ENCODE measurements around the gene NRDC.

The NRDC gene

DNA sequence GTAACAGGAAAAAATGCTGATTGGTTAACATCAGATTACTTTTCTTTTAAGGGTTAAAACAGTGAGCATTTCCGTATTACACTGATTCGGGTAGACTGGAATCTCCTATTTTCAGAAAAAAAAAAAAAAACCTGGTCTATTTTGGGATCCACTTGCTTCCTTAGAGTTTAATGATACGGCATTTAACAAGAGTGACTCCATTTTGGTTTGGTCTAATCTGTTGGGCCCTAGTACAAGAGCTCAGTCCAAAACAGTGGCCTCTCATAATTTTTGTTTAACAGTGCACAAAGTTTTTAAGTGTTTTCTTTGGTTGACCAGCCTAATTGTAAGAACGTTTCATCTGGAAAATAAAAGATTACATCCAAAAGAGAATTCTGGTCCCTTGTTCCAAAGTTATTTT lies 120.2 kb downstream of the NRDC start:
- no peak for DNase-seq (ENCODE audit: low spot score)

DNA sequence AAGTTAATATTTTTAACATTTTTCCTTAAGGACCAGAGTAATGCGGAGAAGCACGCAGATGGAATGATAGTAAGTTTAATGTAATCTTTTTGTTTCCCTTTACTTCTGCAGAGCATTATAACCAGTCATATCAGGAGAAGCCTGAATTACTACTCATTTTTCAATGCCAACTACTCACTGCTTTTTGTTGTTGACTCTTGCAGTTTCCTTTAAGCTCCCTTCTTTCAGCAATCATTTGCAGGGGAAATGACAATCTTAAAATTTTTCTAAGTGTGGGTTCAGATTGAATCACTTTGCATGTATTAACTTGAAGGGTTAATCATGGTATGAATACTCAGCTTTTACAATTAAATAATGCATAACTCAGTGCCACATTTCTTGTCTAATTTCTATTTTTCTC lies 122.2 kb downstream of the NRDC start:
- no peak for DNase-seq (ENCODE audit: low spot score)

DNA sequence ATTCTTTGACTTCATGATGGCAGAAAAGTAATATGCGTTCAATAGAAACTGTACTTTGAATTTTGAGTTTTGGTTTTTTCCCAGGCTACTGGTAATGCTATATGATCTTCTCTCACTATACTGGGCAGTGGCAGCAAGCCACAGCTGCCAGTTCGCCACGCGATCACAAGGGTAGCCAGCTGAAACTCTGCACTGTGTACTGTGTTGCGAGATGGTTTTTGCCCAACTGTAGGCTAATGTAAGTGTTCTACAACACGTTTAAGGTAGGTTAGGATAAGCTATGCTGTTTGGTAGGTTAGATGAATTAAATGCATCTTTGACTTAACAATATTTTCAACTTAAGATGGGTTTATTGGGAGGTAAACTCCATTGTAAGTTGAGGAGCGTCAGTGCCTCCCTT lies 123.1 kb downstream of the NRDC start:
- DNase-seq (ENCODE audit: low spot score) = no peak

DNA sequence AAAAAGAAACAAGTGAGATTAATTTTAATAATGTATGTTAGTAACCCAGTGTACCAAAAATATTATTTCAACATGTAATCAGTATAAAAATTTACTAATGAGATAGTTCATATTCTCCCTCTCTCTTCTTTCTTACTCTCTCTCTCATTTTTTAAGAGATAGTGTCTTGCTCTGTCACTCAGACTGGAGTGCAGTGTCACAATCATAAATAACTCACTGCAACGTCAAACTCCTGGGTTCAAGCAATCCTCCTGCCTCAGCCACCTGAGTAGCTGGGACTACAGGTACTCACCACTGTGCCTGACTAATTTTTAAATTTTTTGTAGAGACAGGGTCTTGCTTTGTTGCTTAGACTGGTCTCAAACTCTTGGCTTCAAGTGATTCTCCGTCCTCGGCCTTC lies 123.9 kb downstream of the NRDC start:
- DNase-seq (ENCODE audit: low spot score) = no peak

DNA sequence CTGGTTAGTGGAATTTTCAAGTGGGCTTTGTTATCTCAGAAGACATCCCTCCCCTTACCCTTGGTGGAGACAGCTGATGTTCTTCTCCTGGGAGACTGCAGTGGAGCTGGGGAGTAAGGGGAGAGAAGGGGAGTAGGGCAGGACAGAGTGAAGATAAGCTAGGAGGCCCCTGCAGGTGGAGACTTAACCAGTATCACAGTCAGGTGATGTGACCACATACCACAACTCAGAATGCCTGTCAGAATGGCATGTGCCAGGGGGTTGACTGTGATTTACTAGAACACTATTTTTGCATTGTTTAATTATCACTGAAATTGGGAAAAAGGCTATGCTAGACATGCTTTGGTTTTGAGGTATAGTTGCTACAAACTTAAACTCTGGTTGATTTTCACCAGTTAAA lies 124.6 kb downstream of the NRDC start:
- no peak for DNase-seq (ENCODE audit: low spot score)

DNA sequence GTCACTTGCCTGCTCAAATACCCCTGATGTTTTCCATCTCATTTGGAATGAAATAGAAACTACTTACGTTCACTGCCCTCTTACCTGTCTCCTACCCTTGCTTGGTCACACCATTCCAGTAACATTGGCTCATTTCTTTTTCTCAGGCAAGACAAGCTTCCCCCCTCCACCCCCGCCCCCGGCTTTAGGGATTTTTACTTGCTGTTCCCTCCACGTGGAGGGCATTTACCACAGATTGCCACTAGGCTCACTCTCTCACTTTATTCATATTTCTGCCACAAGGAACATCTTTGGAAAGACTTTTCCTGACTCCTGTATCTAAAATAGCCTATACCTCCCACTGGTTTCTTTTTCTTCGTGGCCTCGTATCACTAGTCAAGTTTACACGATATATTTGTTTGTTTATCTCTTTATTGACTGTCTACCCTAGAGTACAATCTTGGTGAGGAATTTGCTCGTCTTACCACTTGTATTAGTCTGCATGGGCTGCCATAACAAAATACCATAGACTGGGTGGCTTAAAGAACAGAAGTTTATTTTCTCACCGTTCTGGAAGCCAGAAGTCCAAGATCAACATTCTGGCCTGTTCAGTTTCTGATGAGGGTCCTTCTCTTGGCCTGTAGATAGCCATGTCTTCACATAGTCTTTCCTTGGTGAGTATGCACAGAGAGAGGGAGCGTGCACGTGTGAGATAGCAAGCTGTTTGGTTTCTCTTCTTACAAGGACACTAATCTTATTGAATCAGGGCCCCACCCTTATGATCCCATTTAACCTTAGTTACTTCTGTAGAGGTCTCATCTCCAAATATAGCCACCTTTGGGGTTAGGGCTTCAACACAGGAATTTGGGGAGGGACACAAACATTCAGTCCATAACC lies 126.2 kb downstream of the NRDC start:
- no peak for DNase-seq (ENCODE audit: low spot score)

DNA sequence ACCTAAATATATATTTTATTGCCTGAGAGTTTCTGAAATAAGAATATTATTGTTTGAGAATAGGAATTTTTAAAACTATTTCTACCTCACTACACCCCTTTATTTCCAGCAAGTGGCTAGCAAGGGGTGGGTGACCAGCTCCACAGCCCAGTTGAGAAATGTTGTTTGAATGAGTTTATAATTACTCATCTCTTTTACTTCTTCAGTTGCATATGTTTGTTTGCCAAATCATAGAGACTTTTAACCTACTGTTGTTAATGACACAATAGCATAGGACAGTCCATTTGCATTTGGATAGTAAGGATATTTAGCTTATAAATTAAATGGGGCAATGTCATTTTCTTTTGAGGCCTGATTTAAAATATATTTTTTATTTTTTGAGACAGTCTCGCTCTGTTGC lies 127.8 kb downstream of the NRDC start:
- no peak for DNase-seq (ENCODE audit: low spot score)

DNA sequence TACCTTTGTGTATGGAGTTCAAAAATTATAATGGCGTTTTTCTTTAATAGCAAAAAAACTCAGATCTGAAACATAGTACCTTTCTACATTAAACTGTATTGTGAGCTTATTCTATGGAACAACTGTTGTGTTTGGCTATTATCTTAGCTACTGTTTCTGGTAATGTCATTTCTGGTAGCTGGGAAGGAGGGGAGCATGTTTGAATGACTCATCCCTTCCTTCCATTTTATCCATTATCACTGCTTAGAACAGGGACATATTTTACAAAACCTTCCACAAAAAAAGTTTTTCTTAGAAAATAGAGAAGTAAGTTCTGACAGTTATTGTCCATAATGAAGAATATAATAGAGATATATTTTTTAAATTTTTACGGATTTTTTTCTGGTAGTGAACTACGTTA lies 128.3 kb downstream of the NRDC start:
- DNase-seq (ENCODE audit: low spot score) = no peak

DNA sequence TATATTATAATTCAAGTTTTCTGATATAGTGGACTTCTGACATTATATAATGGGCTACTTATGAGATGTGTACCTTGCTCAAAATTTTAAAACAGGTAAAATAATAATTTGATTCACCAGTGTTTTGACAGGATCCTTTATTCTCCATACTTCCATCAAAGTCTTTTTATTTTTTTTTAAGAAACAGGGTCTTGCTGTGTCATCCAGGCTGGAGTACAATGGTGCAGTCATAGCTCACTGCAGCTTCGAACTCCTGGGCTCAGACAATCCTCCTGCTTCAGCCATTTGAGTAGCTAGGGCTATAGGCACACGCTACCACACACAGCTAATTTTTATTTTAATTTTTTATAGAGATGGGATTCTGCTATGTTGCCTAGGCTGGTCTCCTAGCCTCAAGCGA lies 129.4 kb downstream of the NRDC start:
- DNase-seq (ENCODE audit: low spot score) = no peak

DNA sequence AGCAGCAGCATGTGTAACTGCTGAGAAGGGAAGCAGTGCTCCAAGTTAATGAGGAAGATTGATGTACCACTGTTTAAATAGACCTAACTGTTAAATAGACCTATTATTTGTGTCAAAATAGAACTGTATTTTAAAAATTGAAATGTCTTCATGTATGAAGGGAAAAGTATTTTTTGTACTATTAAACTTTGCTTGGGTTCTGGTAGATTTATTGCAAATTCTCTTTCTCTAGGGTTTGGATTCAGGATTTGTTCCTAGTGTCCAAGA lies 133.3 kb downstream of the NRDC start:
- no peak for DNase-seq (ENCODE audit: low spot score)

DNA sequence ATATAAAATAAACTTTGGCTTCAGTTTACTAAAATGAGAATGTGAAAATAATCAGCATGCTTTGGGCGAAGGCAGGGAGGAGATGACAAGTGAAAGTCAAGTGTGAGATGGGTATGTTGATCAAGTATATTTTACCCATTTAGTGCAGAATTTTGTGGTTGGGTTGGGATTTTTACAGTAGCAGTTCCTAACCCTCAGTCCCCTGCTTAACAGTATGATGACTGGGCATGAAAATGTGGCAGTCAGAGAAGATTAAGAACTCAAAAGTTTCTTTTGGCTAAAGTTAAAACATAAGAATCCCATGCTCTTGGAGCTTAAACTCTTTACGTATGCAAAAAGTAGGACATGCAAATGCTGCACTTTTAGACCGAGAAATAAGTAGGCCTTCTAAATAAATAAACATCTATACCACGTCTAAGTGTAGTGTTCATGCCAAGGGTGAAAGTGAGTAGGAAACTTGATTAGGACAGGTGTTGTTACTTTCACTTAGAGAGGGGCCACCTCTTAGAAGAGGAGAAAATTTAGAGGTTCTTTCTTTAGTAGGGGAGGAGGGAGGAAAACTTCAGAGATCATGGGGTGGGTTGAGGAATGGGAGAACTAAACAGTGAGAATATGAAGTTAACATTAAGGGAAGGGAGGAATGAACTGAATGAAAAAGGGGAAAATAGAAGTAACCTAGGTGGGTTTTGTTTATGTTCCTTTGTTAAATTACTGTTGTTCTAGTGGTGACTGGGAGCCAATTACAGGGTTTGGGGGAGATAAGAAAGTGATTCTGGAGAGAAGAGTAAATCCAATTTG lies 133.8 kb downstream of the NRDC start:
- no peak for DNase-seq (ENCODE audit: low spot score)

DNA sequence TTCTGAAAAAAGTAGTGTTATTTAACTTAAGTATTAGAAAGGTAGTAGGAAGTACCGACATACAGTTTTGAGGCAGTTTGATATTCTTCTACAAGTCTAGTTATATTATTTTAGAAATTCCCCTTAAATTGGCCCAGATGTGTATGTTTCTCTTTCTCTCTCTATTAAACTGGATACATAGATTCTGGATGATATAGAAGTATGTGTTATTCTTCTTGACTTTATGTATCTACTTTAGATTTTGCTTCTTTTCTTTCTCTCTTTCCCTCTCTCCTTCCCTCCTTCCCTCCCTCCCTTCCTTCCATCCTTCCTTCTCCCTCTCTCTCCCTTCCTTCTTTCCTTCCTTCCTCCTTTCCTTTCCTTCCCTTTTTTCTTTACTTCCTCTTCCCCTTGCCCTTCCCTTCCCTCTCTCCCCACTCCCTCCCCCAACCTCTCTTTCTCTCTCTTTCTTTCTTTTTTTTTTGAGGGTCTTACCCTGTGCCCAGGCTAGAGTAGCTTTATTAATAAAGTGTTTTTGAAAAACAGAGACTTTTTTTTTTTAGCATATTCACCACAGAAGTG lies 137.3 kb downstream of the NRDC start:
- no peak for DNase-seq (ENCODE audit: low spot score)

DNA sequence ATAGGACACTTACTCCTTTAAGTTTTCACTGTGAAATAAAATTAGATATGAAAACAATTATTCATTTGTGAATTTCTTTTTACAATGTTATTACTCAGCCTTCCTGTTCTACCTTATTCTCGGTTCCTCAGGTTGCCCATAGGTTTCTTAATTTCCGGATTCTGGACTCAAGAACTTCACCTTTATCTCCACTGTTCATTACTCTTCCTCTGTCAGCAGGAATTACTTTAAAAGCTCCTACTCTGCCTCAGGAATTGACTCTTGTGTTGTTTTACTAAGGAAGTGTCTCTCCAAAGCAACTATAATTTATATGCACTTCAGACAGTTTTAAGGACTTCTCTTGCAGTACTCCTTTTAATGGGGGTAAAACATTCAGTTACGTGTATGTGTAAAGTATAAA lies 137.9 kb downstream of the NRDC start:
- DNase-seq (ENCODE audit: low spot score) = no peak

Measured in germinal center (tissue), 1 donor.